Progenitor cell of endocrine pancreas (in vitro differentiated cells): Measurements from ENCODE around the gene MYO3A. TPM values are rescaled to one million over a fixed set of nuclear protein-coding genes. Genes with fewer than 3 reads are reported as not detected.
"Not testable (repeated sequence)": the region's sequence is repeated elsewhere in the genome, so short reads cannot be mapped to it uniquely, and the experiment has no call there.

Experiments used
- DNase-seq: peaks from one replicate; pipeline ENCODE4 v3.0.0; 2021; ENCODE audit warnings: low spot score; ENCODE audit not compliant: unreplicated experiment
- H3K27ac Mint-ChIP-seq: 2 replicates; pipeline ENCODE4 v1.8.0; 2021; ENCODE audit warnings: mild to moderate bottlenecking, moderate library complexity, mixed read lengths
- H3K27me3 Mint-ChIP-seq: 2 replicates; pipeline ENCODE4 v1.8.0; 2021; ENCODE audit warnings: mixed read lengths
- H3K36me3 Mint-ChIP-seq: 2 replicates; pipeline ENCODE4 v1.8.0; 2022; ENCODE audit warnings: mixed read lengths; ENCODE audit not compliant: insufficient read depth
- H3K4me1 Mint-ChIP-seq: 2 replicates; pipeline ENCODE4 v1.8.0; 2021; ENCODE audit warnings: low read depth, mixed read lengths
- H3K4me3 Mint-ChIP-seq: 2 replicates; pipeline ENCODE4 v1.8.0; 2021; ENCODE audit warnings: low read depth, mild to moderate bottlenecking, moderate library complexity, mixed read lengths
- H3K9me3 Mint-ChIP-seq: 2 replicates; pipeline ENCODE4 v1.8.0; 2021; ENCODE audit warnings: low read depth, mixed read lengths
- total RNA-seq: library from RNA; stranded (reverse); gene quantifications from 2 replicates; pipeline ENCODE4 v1.2.1, GENCODE V29; 2021
- TF ChIP-seq, protein P1 (sequence below): fragments of 200-600 bp; sonication (generic); IDR thresholded peaks from one replicate; pipeline ENCODE4 v1.5.0; 2021; ENCODE audit warnings: antibody characterized with exemption, mild to moderate bottlenecking; ENCODE audit not compliant: unreplicated experiment

The MYO3A gene
- total RNA-seq, 1 donor from 2014 or later = 18.0 TPM

DNA sequence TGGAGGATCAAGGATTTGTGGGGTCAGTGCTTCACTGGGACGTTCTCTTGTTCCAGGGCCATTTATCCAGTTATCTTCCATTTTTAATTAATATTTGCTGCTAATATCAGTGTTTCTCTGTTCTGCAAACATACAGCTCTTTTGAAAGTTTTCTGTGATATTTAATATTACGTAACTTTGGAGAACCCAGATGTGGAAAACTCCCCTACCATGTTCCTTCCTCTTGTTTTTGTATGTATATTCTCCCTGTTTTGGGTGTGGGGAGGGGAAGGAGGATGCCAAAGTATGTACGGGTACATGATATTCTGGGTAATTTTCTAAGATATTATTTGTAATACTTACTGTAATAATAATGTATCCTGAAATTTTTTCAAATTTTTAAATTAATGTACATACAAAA is 55.9 kb downstream of the MYO3A start:
- Mint-ChIP-seq H3K27ac (no peak overlapping the region), H3K27me3 (no peaks in the 10 kb centered on the region), H3K4me3 (no peak overlapping the region), H3K9me3 (peaks cover 33% of the 10 kb centered on the region), H3K36me3 (peaks cover 6% of the 10 kb centered on the region), H3K4me1 (peaks cover 2% of the 10 kb centered on the region)
- TF ChIP-seq, protein P1, sequence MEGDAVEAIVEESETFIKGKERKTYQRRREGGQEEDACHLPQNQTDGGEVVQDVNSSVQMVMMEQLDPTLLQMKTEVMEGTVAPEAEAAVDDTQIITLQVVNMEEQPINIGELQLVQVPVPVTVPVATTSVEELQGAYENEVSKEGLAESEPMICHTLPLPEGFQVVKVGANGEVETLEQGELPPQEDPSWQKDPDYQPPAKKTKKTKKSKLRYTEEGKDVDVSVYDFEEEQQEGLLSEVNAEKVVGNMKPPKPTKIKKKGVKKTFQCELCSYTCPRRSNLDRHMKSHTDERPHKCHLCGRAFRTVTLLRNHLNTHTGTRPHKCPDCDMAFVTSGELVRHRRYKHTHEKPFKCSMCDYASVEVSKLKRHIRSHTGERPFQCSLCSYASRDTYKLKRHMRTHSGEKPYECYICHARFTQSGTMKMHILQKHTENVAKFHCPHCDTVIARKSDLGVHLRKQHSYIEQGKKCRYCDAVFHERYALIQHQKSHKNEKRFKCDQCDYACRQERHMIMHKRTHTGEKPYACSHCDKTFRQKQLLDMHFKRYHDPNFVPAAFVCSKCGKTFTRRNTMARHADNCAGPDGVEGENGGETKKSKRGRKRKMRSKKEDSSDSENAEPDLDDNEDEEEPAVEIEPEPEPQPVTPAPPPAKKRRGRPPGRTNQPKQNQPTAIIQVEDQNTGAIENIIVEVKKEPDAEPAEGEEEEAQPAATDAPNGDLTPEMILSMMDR = no peak
- no peak for DNase-seq

DNA sequence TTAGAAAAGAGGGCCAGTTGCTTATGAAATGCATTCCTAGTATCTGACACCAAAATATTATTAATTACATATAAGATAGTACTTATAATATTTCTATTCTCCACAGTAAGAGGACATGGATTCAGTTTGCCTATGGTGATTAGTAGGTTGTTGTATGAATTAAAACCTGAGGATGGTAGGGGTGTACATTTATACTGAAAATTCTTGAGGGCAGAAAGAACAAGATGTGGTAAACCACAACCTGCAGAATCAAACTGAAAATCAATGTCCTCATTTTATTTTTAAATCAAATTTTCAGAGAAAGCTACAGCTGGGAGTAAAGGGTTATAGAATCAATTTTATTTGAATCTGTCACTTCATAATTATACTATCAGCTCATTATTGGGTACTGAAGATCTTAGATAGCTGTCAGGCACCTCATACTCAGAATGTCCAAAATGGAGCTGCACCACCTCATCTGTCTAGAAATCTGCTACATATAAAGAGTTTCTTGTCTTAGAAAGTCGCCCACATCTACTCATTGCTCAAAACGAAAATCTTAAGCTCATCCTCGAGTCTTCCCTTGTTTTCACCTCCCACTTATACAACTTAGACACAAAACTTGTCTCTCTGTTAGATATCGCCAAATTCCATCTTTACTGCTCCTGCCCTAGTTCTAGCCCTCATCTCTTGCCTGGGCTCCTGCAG is 65.4 kb downstream of the MYO3A start:
- Mint-ChIP-seq H3K27ac (no peak overlapping the region), H3K9me3 (peaks cover 6% of the 10 kb centered on the region), H3K4me3 (no peak overlapping the region), H3K4me1 (no peaks in the 10 kb centered on the region), H3K36me3 (peaks cover 13% of the 10 kb centered on the region), H3K27me3 (no peaks in the 10 kb centered on the region)
- TF ChIP-seq, protein P1 = no peak
- no peak for DNase-seq

DNA sequence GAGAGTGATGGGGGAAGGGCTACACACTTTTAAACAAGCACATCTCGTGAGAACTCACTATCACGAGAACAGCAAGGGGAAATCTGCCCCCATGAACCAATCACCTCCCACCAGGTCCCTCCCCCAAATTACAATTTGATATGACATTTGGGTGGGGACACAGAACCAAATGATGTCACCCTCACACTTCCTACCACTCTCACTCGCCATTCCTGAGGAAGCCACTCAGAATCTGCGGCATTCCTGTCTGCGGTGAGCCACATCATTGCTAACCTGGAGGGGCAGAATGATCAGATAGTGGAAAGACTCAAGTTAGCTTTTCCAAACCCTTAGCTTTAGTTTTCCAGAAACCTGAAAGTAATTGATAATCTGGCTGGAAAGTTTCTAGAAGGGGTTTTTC is 66.9 kb downstream of the MYO3A start:
- TF ChIP-seq, protein P1 = no peak
- no peak overlapping the region for H3K27ac Mint-ChIP-seq
- peaks cover 17% of the 10 kb centered on the region for H3K36me3 Mint-ChIP-seq
- H3K4me1 Mint-ChIP-seq = no peaks in the 10 kb centered on the region
- no peak for DNase-seq
- H3K9me3 Mint-ChIP-seq = peaks cover 3% of the 10 kb centered on the region
- H3K4me3 Mint-ChIP-seq = no peak overlapping the region
- no peaks in the 10 kb centered on the region for H3K27me3 Mint-ChIP-seq

DNA sequence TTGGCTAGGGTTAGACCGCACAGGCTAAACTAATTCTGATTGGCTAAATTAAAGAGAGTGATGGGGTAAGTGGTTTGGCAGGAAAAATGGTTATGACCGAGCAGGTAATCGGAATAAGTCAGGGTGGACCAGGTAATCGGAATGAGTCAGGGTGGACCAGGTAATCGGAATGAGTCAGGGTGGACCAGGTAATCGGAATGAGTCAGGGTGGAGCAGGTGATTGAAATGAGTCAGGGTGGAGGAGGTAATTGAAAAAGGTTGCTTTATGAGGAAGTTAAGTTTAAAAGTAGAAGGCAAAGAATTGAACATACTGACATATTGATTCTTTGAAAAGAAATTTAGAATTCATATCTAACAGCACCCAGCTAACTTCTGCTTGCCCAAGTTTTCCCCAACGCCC is 68.4 kb downstream of the MYO3A start:
- H3K27ac Mint-ChIP-seq, H3K9me3 Mint-ChIP-seq, H3K4me1 Mint-ChIP-seq, H3K27me3 Mint-ChIP-seq, DNase-seq, H3K4me3 Mint-ChIP-seq: not testable (repeated sequence)
- H3K36me3 Mint-ChIP-seq = peaks cover 17% of the 10 kb centered on the region

DNA sequence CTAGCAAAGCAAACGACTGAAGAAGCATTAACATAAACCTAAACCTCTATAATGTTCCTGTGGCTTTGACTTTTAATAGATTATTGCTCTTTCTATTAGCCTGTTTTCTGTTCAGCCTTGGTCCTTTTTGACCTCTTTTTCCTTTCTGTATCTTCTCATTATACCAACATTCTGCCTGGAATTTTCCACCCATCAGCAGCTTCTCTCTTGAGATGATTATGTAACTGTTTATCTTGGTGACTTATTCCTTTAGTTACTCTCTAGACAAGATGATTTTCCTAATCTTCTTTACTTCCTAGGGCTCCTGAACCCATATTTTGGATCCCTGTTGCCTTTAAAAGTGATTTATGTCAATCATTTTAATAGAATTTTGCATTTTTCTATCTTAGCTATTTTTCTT is 81.1 kb downstream of the MYO3A start:
- TF ChIP-seq, protein P1 = no peak
- no peak for DNase-seq
- peaks cover 13% of the 10 kb centered on the region for H3K36me3 Mint-ChIP-seq
- H3K4me3 Mint-ChIP-seq = no peak overlapping the region
- no peaks in the 10 kb centered on the region for H3K4me1 Mint-ChIP-seq
- no peak overlapping the region for H3K27ac Mint-ChIP-seq
- no peaks in the 10 kb centered on the region for H3K27me3 Mint-ChIP-seq
- H3K9me3 Mint-ChIP-seq = peaks cover 15% of the 10 kb centered on the region

DNA sequence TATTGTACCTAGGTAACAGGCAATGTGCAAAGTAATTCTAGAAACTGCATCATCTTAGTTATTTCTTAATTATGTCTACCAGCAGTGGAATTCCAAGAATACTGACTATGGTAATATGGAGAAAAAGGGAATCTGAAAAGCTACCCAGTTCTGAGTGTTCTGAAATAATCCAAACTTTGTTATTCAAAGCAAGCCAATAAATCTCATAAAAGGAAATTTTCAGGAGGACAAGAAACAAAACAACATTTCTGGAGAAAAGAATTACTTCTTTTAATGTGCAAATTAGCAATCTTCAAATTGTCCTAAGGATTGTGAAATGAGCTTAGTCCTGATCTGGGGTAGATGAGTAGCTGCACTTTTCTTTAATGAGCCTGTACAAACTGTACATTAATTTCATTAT is 88.8 kb downstream of the MYO3A start:
- Mint-ChIP-seq H3K27ac (no peak overlapping the region), H3K27me3 (no peaks in the 10 kb centered on the region), H3K4me1 (peaks cover 35% of the 10 kb centered on the region), H3K9me3 (no peaks in the 10 kb centered on the region), H3K36me3 (peaks cover 2% of the 10 kb centered on the region), H3K4me3 (no peak overlapping the region)
- TF ChIP-seq, protein P1 = no peak
- DNase-seq = no peak
